Measurements from ENCODE around the gene MACROD2.

MACROD2 gene

GRCh38 chr20:16017656-16018055 is 2022.3 kb downstream of the MACROD2 start:
- no peak overlapping the region for H3K27ac ChIP-seq (ENCODE audit: insufficient read depth, low read depth, low read length, poor library complexity, severe bottlenecking)
- H3K27me3 ChIP-seq (ENCODE audit: control insufficient read depth, insufficient read depth, low read length, poor library complexity, severe bottlenecking) = no peaks in the 10 kb centered on the region
- no peaks in the 10 kb centered on the region for H3K4me1 ChIP-seq (ENCODE audit: control insufficient read depth, insufficient read depth, low read length)
- no peaks in the 10 kb centered on the region for H3K9me3 ChIP-seq (ENCODE audit: control insufficient read depth, low read length)
- no peak overlapping the region for H3K4me3 ChIP-seq (ENCODE audit: insufficient read depth, low read depth, low read length)
- H3K36me3 ChIP-seq (ENCODE audit: control insufficient read depth, insufficient read depth, low read length) = no peaks in the 10 kb centered on the region
- 88 to 100% methylated on average over 1 of the region's 1 CpG for WGBS, 2 experiments

- no peak overlapping the region for H3K4me3 ChIP-seq (ENCODE audit: insufficient read depth, low read depth, low read length)
- H3K27ac ChIP-seq (ENCODE audit: insufficient read depth, low read depth, low read length, poor library complexity, severe bottlenecking) = no peak overlapping the region
- no peaks in the 10 kb centered on the region for H3K36me3 ChIP-seq (ENCODE audit: control insufficient read depth, insufficient read depth, low read length)
- H3K9me3 ChIP-seq (ENCODE audit: control insufficient read depth, low read length) = no peaks in the 10 kb centered on the region
- H3K4me1 ChIP-seq (ENCODE audit: control insufficient read depth, insufficient read depth, low read length) = peaks cover 6% of the 10 kb centered on the region
- no peaks in the 10 kb centered on the region for H3K27me3 ChIP-seq (ENCODE audit: control insufficient read depth, insufficient read depth, low read length, poor library complexity, severe bottlenecking)
Measured at GRCh38 chr20:16018881-16019280, 2023.6 kb downstream of the MACROD2 start.

GRCh38 chr20:16020971-16021370 is 2025.7 kb downstream of the MACROD2 start:
- Histone ChIP-seq H3K27me3 (ENCODE audit: control insufficient read depth, insufficient read depth, low read length, poor library complexity, severe bottlenecking) (no peaks in the 10 kb centered on the region), H3K4me1 (ENCODE audit: control insufficient read depth, insufficient read depth, low read length) (peaks cover 20% of the 10 kb centered on the region)
- WGBS, 2 experiments = 61 to 64% methylated on average over 3 of the region's 3 CpGs

DNA sequence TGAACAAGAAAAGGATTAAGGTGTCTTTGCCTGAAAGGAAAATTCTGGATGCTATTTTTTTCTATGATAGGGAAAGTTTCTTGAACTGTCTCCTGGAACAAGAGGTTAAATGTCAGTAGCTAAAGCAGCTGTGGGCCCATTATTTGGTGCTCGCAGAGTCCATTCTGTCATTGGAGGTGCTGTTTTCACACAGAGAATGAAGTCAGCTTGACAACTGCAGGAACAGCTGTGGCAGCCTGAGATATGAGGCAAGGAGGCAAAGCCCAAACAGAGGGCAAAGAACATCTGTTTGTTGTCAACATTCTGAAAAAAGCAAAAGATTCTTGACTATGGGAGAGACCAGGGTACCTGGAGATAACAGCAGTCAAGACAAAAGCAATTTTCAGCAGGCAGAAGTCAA is 2029.8 kb downstream of the MACROD2 start:
- H3K9me3 ChIP-seq (ENCODE audit: control insufficient read depth, low read length) = no peaks in the 10 kb centered on the region
- no peaks in the 10 kb centered on the region for H3K36me3 ChIP-seq (ENCODE audit: control insufficient read depth, insufficient read depth, low read length)
- WGBS, 2 experiments = 27 to 45% methylated on average over 1 of the region's 1 CpG
- H3K27me3 ChIP-seq (ENCODE audit: control insufficient read depth, insufficient read depth, low read length, poor library complexity, severe bottlenecking) = no peaks in the 10 kb centered on the region
- H3K4me3 ChIP-seq (ENCODE audit: insufficient read depth, low read depth, low read length) = no peak overlapping the region
- no peak overlapping the region for H3K27ac ChIP-seq (ENCODE audit: insufficient read depth, low read depth, low read length, poor library complexity, severe bottlenecking)
- peaks cover 34% of the 10 kb centered on the region for H3K4me1 ChIP-seq (ENCODE audit: control insufficient read depth, insufficient read depth, low read length)

More at GRCh38 chr20:16020971-16021370, 2025.7 kb downstream of the MACROD2 start:
- H3K27ac ChIP-seq (ENCODE audit: insufficient read depth, low read depth, low read length, poor library complexity, severe bottlenecking) = no peak overlapping the region
- H3K4me3 ChIP-seq (ENCODE audit: insufficient read depth, low read depth, low read length) = no peak overlapping the region
- H3K9me3 ChIP-seq (ENCODE audit: control insufficient read depth, low read length) = no peaks in the 10 kb centered on the region
- no peaks in the 10 kb centered on the region for H3K36me3 ChIP-seq (ENCODE audit: control insufficient read depth, insufficient read depth, low read length)

DNA sequence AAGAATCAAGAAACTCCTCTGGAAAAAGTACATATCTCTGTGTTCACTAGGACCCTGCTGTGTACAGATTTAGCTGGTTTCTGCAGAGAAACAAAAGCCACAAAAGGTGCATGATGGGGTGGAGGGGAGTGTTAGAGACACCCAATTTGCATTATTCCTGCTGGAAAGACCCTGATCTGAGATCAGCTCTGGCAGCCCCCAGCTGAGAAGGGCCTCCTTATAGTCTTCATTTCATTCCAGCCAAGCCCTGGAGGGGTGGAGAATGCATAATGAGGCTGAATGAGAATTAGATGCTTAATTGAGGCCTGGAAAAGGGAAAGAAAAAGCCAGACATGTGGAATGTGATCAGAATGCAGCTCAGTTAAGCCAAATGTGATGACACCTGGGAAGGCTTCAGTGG is 2032.4 kb downstream of the MACROD2 start:
- H3K4me3 ChIP-seq (ENCODE audit: insufficient read depth, low read depth, low read length) = no peak overlapping the region
- H3K27me3 ChIP-seq (ENCODE audit: control insufficient read depth, insufficient read depth, low read length, poor library complexity, severe bottlenecking) = no peaks in the 10 kb centered on the region
- no peaks in the 10 kb centered on the region for H3K9me3 ChIP-seq (ENCODE audit: control insufficient read depth, low read length)
- peak overlapping the region; percentile 52 for H3K27ac ChIP-seq (ENCODE audit: insufficient read depth, low read depth, low read length, poor library complexity, severe bottlenecking)
- peaks cover 34% of the 10 kb centered on the region for H3K4me1 ChIP-seq (ENCODE audit: control insufficient read depth, insufficient read depth, low read length)
- H3K36me3 ChIP-seq (ENCODE audit: control insufficient read depth, insufficient read depth, low read length) = no peaks in the 10 kb centered on the region

DNA sequence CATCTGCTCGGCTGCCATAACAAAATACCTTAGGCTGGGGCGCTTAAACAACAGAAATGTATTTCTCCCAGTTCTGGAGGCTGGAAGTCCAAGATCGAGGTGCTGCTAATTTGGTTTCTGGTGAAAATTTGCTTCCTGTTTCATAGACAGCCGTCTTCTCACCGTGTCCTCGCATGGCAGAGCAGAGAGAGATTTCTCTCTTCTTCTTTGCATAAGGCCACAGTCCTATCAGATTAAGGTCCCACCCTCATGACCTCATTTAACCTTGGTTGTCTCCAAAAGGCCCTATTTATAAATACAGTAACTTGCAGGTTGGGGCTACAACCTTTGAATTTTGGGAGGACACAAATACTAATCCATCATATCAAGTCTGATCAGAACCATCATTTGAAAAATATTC is 2033.6 kb downstream of the MACROD2 start:
- no peaks in the 10 kb centered on the region for H3K9me3 ChIP-seq (ENCODE audit: control insufficient read depth, low read length)
- WGBS, 2 experiments = 88 to 94% methylated on average over 6 of the region's 6 CpGs
- no peaks in the 10 kb centered on the region for H3K36me3 ChIP-seq (ENCODE audit: control insufficient read depth, insufficient read depth, low read length)
- H3K4me1 ChIP-seq (ENCODE audit: control insufficient read depth, insufficient read depth, low read length) = peaks cover 27% of the 10 kb centered on the region
- no peaks in the 10 kb centered on the region for H3K27me3 ChIP-seq (ENCODE audit: control insufficient read depth, insufficient read depth, low read length, poor library complexity, severe bottlenecking)
- H3K4me3 ChIP-seq (ENCODE audit: insufficient read depth, low read depth, low read length) = no peak overlapping the region
- H3K27ac ChIP-seq (ENCODE audit: insufficient read depth, low read depth, low read length, poor library complexity, severe bottlenecking) = no peak overlapping the region

- Histone ChIP-seq H3K27ac (ENCODE audit: insufficient read depth, low read depth, low read length, poor library complexity, severe bottlenecking) (no peak overlapping the region), H3K4me1 (ENCODE audit: control insufficient read depth, insufficient read depth, low read length) (peaks cover 18% of the 10 kb centered on the region), H3K9me3 (ENCODE audit: control insufficient read depth, low read length) (no peaks in the 10 kb centered on the region), H3K27me3 (ENCODE audit: control insufficient read depth, insufficient read depth, low read length, poor library complexity, severe bottlenecking) (no peaks in the 10 kb centered on the region), H3K36me3 (ENCODE audit: control insufficient read depth, insufficient read depth, low read length) (no peaks in the 10 kb centered on the region), H3K4me3 (ENCODE audit: insufficient read depth, low read depth, low read length) (no peak overlapping the region)
- WGBS, 2 experiments = 66 to 68% methylated on average over 2 of the region's 2 CpGs
Measured at GRCh38 chr20:16030253-16030652, 2034.9 kb downstream of the MACROD2 start.

- Histone ChIP-seq H3K27me3 (ENCODE audit: control insufficient read depth, insufficient read depth, low read length, poor library complexity, severe bottlenecking) (no peaks in the 10 kb centered on the region), H3K4me3 (ENCODE audit: insufficient read depth, low read depth, low read length) (no peak overlapping the region), H3K36me3 (ENCODE audit: control insufficient read depth, insufficient read depth, low read length) (no peaks in the 10 kb centered on the region), H3K4me1 (ENCODE audit: control insufficient read depth, insufficient read depth, low read length) (no peaks in the 10 kb centered on the region), H3K27ac (ENCODE audit: insufficient read depth, low read depth, low read length, poor library complexity, severe bottlenecking) (no peak overlapping the region), H3K9me3 (ENCODE audit: control insufficient read depth, low read length) (no peaks in the 10 kb centered on the region)
- 82% methylated on average over 2 to 3 of the region's 3 CpGs for WGBS, 2 experiments
Measured at GRCh38 chr20:16035576-16035975, 2040.3 kb downstream of the MACROD2 start.

DNA sequence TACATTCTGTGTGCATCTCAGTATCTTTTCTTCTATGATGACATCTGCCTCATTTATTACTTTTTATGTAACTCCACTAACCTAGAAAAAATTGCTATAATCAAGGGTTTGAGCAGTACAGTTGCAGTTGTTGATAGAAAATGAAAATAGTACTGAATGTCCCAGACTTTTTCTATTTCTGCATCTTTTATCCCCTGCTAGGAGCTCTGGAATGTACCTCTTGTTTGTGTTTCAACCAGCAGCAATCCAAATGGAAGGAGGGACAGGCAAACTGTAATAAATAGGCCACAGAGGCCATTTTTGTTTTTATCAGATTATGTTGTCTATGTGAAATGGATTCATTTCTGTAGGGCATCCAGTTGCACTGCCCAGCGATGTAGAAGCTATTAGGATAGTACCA is 2041.0 kb downstream of the MACROD2 start:
- Histone ChIP-seq H3K36me3 (ENCODE audit: control insufficient read depth, insufficient read depth, low read length) (no peaks in the 10 kb centered on the region), H3K27me3 (ENCODE audit: control insufficient read depth, insufficient read depth, low read length, poor library complexity, severe bottlenecking) (no peaks in the 10 kb centered on the region), H3K4me3 (ENCODE audit: insufficient read depth, low read depth, low read length) (no peak overlapping the region), H3K27ac (ENCODE audit: insufficient read depth, low read depth, low read length, poor library complexity, severe bottlenecking) (no peak overlapping the region), H3K4me1 (ENCODE audit: control insufficient read depth, insufficient read depth, low read length) (no peaks in the 10 kb centered on the region), H3K9me3 (ENCODE audit: control insufficient read depth, low read length) (no peaks in the 10 kb centered on the region)
- WGBS, 2 experiments = 86 to 92% methylated on average over 1 of the region's 1 CpG

DNA sequence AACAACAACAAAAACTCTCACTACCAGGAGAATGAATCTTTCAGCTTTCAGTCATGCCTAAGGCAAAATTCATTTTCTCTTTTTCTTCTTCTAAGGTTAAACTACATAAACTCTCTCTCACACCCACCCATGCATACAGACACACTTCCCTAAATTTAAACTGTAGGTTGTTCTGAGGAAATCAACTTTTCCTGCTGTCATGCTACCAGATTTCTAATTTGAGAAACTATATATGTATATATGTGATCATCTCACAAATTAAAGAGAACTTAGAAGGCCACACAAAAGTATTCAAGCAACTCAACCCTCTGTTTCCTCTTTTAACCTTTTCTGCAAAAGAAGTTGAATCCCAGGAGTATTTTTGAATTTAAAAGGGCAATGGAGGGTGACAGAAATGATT is 2045.4 kb downstream of the MACROD2 start:
- no peak overlapping the region for H3K27ac ChIP-seq (ENCODE audit: insufficient read depth, low read depth, low read length, poor library complexity, severe bottlenecking)

GRCh38 chr20:16042731-16043130 is 2047.4 kb downstream of the MACROD2 start:
- Histone ChIP-seq H3K9me3 (ENCODE audit: control insufficient read depth, low read length) (no peaks in the 10 kb centered on the region), H3K4me3 (ENCODE audit: insufficient read depth, low read depth, low read length) (no peak overlapping the region), H3K27ac (ENCODE audit: insufficient read depth, low read depth, low read length, poor library complexity, severe bottlenecking) (no peak overlapping the region), H3K4me1 (ENCODE audit: control insufficient read depth, insufficient read depth, low read length) (no peaks in the 10 kb centered on the region), H3K36me3 (ENCODE audit: control insufficient read depth, insufficient read depth, low read length) (no peaks in the 10 kb centered on the region), H3K27me3 (ENCODE audit: control insufficient read depth, insufficient read depth, low read length, poor library complexity, severe bottlenecking) (no peaks in the 10 kb centered on the region)
- WGBS, 2 experiments = 96 to 100% methylated on average over 1 of the region's 1 CpG

More for the DNA sequence above, 2045.4 kb downstream of the MACROD2 start:
- no peaks in the 10 kb centered on the region for H3K4me1 ChIP-seq (ENCODE audit: control insufficient read depth, insufficient read depth, low read length)
- no peaks in the 10 kb centered on the region for H3K9me3 ChIP-seq (ENCODE audit: control insufficient read depth, low read length)
- H3K36me3 ChIP-seq (ENCODE audit: control insufficient read depth, insufficient read depth, low read length) = no peaks in the 10 kb centered on the region
- no peak overlapping the region for H3K4me3 ChIP-seq (ENCODE audit: insufficient read depth, low read depth, low read length)
- no peaks in the 10 kb centered on the region for H3K27me3 ChIP-seq (ENCODE audit: control insufficient read depth, insufficient read depth, low read length, poor library complexity, severe bottlenecking)
